ENCODE data around the gene SLC25A17.

DNA sequence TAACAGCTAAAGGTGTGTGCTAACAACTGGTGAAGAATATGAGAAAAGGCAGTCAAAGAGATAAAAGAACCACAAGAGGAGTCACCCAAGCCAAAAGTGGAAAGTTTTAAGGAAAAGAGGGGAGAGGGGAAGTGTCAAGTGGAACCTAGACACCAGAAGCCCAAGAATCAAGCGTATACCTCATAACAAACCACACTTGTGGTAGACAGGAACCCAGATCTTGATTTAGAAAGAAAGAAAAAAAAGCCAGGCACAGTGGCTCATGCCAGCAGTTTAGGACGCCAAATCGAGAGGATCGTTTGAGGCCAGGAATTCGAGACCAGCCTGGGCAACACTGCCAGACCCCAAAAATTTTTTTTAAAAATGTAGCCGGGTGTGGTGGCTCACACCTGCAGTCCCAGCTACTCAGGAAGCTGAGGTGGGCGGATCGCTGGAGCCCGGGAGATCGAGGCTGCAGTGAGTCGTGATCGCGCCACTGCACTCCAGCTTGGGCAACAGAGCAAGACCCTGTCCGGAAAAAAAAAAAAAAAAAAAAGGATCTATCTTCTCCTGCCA, 877 bp downstream of the SLC25A17 start:
- TF ChIP-seq, protein P1, sequence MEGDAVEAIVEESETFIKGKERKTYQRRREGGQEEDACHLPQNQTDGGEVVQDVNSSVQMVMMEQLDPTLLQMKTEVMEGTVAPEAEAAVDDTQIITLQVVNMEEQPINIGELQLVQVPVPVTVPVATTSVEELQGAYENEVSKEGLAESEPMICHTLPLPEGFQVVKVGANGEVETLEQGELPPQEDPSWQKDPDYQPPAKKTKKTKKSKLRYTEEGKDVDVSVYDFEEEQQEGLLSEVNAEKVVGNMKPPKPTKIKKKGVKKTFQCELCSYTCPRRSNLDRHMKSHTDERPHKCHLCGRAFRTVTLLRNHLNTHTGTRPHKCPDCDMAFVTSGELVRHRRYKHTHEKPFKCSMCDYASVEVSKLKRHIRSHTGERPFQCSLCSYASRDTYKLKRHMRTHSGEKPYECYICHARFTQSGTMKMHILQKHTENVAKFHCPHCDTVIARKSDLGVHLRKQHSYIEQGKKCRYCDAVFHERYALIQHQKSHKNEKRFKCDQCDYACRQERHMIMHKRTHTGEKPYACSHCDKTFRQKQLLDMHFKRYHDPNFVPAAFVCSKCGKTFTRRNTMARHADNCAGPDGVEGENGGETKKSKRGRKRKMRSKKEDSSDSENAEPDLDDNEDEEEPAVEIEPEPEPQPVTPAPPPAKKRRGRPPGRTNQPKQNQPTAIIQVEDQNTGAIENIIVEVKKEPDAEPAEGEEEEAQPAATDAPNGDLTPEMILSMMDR (optimal IDR thresholded peaks at IDR 0.05 in 1 of 3, IDR thresholded peaks at IDR 0.05 in 1 of 3, conservative IDR thresholded peaks at IDR 0.05 in 1 of 3; ENCODE audit: extremely low read depth in 1 of 3, insufficient read depth in 2 of 3, low read length in 3 of 3), result no peak
- TF ChIP-seq EZH2 (IDR thresholded peaks at IDR 0.05; ENCODE audit: low read length), result no peak
